ENCODE measurements around the gene GLRX2.

Gene GLRX2

GRCh38 chr1:193113258-193113991 lies 8.2 kb upstream of the GLRX2 start:
- DNase-seq (ENCODE audit: low read depth, low spot score) = no peak

GRCh38 chr1:193111641-193112090 lies 6.5 kb upstream of the GLRX2 start:
- no peak for DNase-seq (ENCODE audit: low read depth, low spot score)

DNA sequence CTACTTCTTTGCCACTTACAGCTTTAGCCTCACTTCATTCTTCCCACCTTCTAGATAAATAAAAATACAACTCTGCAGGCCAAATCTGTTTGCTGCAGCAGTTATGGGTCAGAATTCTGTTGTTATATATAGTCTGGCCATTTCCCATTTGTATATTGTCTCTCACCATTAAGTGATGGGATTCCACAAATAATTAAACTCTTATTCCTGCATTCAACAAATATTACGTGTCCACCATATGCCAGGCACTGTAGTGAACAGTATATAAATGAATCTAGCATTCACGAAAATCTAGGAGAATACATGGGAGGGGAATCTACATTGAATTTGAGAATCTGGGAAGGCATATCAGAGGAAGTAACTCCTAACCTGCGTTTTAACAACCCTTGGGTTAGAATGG lies 5.7 kb upstream of the GLRX2 start:
- no peak for DNase-seq (ENCODE audit: low read depth, low spot score)

GRCh38 chr1:193110246-193110645 lies 5.0 kb upstream of the GLRX2 start:
- DNase-seq (ENCODE audit: low read depth, low spot score) = no peak

DNA sequence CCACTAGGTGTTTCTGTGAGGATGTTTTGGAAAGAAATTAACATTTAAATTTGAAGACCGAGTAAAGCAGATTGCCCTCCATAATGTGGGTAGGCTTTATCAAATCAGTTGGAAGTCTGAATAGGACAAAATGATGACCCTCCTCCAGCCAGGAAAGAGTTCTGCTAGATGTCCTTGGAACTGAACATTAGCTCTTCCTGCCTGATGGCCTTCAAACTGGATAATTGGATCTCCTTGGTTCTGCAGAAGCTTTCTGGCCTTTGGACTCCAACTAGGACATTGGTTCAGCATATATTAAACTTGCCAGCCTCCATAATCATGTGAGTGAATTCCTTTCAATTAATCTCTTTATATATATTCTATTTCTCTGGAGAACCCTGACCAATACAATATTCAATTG lies 4.4 kb upstream of the GLRX2 start:
- no peak for DNase-seq (ENCODE audit: low read depth, low spot score)

- no peak for DNase-seq (ENCODE audit: low read depth, low spot score)
These were observed 3.3 kb upstream of the GLRX2 start for GRCh38 chr1:193108471-193108870.

DNA sequence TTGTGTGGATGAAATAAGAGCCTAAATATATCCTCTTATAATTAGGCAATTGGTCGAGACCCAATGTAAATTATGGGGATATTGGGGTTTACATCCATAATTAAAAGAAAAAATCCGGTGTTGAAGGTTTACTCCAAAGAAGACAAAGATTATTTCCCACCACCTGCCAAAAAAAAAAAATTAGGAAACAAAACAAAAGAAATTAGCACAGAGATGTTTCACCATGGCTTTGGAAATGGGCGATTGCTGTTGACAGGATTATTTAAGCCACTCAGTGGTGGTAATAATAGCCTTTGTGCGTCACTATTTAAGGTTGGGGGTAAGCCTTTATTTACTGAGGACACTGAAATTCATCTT lies 585 bp upstream of the GLRX2 start:
- no peak for DNase-seq (ENCODE audit: low read depth, low spot score)

GRCh38 chr1:193104502-193104906 lies 710 bp downstream of the GLRX2 start:
- no peak for DNase-seq (ENCODE audit: low read depth, low spot score)

DNA sequence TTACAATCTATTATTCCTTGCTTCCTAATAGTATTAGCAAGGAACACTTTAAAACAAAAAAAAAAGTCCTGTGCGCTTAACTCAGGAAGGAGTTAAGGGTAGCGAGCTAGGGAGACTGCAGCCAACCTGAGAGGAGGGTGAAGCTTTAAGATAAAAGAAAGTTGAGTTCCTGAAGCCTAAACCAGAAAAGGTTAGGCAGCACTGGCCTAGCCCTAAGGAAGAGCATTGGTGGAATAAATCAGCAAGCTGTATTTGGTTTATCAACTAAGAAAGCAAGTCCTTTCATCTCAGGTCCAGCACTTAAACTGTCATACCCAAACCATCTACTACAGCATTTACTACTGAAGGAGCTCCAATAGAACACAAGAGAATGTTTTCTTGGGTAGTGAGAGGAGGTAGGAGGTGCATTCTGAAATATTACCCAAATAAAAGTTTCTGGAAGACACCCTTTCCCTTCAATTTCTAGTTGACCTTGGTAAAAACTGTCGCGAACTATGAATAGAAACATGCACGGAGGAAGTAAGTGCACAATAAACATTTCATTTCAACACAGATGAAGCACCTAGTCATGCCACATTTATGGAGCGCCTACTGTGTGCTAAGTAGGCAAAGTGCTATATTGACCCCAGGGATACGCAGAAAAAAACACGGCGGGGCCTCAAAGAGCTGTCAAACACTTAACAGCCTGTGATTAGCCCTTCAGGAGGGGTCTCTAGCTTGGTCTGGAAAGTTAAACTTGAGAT lies 1.3 kb downstream of the GLRX2 start:
- DNase-seq (ENCODE audit: low read depth, low spot score) = no peak

DNA sequence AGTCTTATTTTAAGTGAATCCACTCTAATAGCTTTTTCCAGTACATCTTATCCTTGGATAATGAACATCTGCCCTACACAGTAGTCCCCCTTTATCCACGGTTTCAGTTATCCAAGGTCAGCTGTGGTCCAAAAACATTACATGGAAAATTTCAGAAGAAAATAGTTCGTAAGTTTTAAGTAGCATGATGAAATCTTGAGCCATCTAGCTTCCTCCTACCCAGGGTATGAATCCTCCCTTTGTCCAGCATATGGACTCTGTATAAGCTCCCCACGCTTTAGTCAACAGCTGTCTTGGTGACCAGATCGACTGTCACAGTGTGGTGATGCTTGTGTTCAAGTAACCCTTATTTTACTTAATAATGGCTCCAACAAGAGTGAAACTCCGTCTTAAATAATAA lies 2.6 kb downstream of the GLRX2 start:
- DNase-seq (ENCODE audit: low read depth, low spot score) = no peak

DNA sequence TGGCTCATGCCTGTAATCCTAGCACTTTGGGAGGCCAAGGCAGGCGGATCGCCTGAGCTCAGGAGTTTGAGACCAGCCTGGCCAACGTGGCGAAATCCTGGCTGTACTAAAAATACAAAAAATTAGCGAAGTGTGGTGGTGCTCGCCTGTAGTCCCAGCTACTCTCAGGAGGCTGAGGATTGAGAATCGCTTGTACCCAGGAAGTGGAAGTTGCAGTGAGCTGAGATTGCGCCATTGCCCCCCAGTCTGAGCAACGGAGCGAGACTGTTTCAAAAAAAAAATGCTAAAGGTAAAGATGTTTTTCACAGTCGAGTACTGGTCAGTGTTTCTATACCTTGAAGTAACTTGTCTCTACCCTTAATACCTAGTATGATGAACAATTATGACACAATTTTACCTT lies 11.1 kb downstream of the GLRX2 start:
- DNase-seq (ENCODE audit: low read depth, low spot score) = no peak

DNA sequence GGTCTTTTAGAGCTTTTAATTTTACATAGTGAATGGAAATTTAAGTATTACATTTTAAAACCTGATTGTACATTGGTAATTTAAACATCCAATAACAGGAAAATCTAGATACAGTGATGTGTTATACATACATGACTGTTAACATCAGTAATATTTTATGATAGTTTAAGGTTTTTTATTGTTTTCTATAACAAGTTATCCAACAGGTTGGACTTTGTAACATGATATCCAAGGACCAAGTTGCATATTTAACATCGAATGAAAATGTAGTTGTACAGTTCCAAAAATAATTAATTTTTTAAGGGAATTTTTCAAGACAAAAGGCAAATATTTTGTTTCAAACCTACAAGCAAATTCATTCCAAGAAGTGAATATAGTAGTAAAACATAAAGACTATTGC lies 14.3 kb downstream of the GLRX2 start:
- DNase-seq (ENCODE audit: low read depth, low spot score) = no peak

- no peak for DNase-seq (ENCODE audit: low read depth, low spot score)
These were observed 17.3 kb downstream of the GLRX2 start for GRCh38 chr1:193087893-193088292.

DNA sequence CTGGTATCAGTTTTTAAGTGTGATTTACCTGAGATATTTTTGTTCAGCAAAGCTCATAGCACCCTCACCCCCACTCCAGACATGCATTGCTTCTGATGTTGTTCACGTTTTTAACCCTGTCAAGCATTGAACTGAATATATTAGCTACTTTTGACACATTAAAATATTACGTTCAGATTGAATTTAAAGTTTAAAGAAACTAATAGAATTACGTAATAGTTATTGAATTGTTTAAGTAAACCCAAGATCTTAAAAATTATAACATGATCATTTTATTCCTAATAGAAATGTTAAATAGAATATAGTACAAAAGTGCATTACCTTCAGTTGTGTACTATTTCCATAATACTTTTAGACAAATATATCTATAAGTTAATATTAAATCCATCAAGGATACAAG lies 18.9 kb downstream of the GLRX2 start:
- DNase-seq (ENCODE audit: low read depth, low spot score) = no peak

DNA sequence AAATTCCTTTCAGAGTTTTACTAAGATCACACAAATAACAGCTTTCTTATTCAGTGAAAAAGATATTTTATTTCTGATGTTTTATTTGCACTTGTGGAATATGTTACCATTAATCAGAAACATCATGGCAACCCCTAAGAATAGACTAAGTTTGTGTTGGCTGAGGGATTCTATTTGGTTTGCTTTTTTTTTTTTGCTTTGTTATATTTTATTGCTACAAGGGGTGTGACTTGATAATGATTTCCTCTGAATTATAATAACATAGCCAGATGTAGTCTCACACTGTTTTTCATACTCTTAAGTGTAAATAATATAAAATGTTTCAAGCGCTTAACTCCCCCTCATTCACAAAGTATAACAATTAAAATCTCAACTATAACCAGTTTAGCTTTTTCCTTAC lies 20.0 kb downstream of the GLRX2 start:
- DNase-seq (ENCODE audit: low read depth, low spot score) = no peak

- DNase-seq (ENCODE audit: low read depth, low spot score) = no peak
These were observed 21.7 kb downstream of the GLRX2 start for GRCh38 chr1:193083365-193084088.

- DNase-seq (ENCODE audit: low read depth, low spot score) = no peak
These were observed 26.0 kb downstream of the GLRX2 start for GRCh38 chr1:193079187-193079586.

GRCh38 chr1:193077991-193078390 lies 27.2 kb downstream of the GLRX2 start:
- DNase-seq (ENCODE audit: low read depth, low spot score) = no peak

GRCh38 chr1:193070942-193071341 lies 34.3 kb downstream of the GLRX2 start:
- no peak for DNase-seq (ENCODE audit: low read depth, low spot score)

DNA sequence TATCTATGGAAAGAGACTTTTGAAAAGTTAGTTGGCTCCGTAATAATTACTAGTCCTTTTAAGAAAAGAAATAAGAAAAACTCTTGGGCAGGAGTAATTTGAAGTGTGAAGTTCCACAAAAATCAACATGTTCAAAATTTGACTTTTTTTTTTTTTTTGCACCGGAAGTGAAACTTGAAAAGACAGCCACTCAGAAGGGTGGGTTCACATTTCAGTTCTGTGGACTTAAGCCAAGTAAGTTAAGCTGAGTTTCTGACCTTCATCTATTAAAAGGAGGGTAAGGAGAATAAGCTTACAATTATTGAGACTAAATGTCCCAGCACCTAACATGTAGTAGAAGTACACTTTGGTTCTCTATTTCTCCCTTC lies 34.8 kb downstream of the GLRX2 start:
- no peak for DNase-seq (ENCODE audit: low read depth, low spot score)

GRCh38 chr1:193069748-193070385 lies 35.3 kb downstream of the GLRX2 start:
- no peak for DNase-seq (ENCODE audit: low read depth, low spot score)

DNA sequence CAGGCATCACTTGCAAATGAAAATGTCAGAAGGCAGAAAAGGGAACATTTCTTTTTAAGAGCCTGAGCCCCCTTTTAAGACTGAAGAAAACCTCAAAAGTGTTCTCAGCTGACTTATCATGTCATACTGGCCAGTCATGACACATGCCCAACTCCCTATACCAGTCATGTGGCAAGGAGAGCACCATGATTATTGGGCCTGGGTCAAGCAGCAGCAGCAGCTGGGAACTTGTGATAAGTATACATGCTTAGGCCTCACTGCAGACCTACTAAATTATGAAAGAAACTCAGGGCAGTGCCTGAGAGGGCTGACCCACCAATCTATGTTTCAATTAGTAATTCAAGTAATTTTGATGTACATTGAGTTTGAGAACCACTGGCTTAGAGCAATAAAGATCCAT lies 37.2 kb downstream of the GLRX2 start:
- DNase-seq (ENCODE audit: low read depth, low spot score) = no peak
